Putamen (tissue), 1 donor: Measurements from ENCODE around the gene PSEN1.

Source experiments
- DNase-seq: peaks from one replicate; pipeline ENCODE4 v3.0.0-alpha.2; 2016; ENCODE audit warnings: low spot score

Gene PSEN1

GRCh38 chr14:73136387-73137225 is at the start of gene PSEN1:
TSS of gene PSEN1 (plus strand) at chr14:73136507. CDS start at chr14:73148020, 11,513 bp downstream.
- DNase-seq = peak; percentile 95

GRCh38 chr14:73091044-73091443 is 45.3 kb upstream of the PSEN1 start:
- DNase-seq = no peak

GRCh38 chr14:73097421-73097820 is 38.9 kb upstream of the PSEN1 start:
- peak; percentile 34 for DNase-seq

GRCh38 chr14:73100334-73100733 is 36.0 kb upstream of the PSEN1 start:
- no peak for DNase-seq

- no peak for DNase-seq
These were observed 33.4 kb upstream of the PSEN1 start for GRCh38 chr14:73102806-73103497.

GRCh38 chr14:73105050-73105449 is 31.3 kb upstream of the PSEN1 start:
- no peak for DNase-seq

- no peak for DNase-seq
These were observed 30.6 kb upstream of the PSEN1 start for GRCh38 chr14:73105727-73106126.

GRCh38 chr14:73116079-73116665 is 20.1 kb upstream of the PSEN1 start:
- DNase-seq = no peak

- no peak for DNase-seq
These were observed 12.0 kb upstream of the PSEN1 start for GRCh38 chr14:73124180-73124894.

- no peak for DNase-seq
These were observed 11.1 kb upstream of the PSEN1 start for GRCh38 chr14:73125169-73125588.

GRCh38 chr14:73125746-73126145 is 10.6 kb upstream of the PSEN1 start:
- no peak for DNase-seq

- no peak for DNase-seq
These were observed 2.5 kb upstream of the PSEN1 start for GRCh38 chr14:73133795-73134194.

- DNase-seq = no peak
These were observed 271 bp upstream of the PSEN1 start for GRCh38 chr14:73136085-73136386.

- DNase-seq = no peak
These were observed 4.6 kb downstream of the PSEN1 start for GRCh38 chr14:73140811-73141323.

GRCh38 chr14:73142216-73142615 is 5.9 kb downstream of the PSEN1 start:
- DNase-seq = no peak

GRCh38 chr14:73143003-73143402 is 6.7 kb downstream of the PSEN1 start:
- peak; percentile 92 for DNase-seq

GRCh38 chr14:73143617-73144016 is 7.3 kb downstream of the PSEN1 start:
- no peak for DNase-seq

- DNase-seq = no peak
These were observed 9.1 kb downstream of the PSEN1 start for GRCh38 chr14:73145371-73145770.

GRCh38 chr14:73146111-73146510 is 9.8 kb downstream of the PSEN1 start:
- DNase-seq = no peak

GRCh38 chr14:73149753-73150152 is 13.4 kb downstream of the PSEN1 start:
- no peak for DNase-seq

- no peak for DNase-seq
These were observed 17.0 kb downstream of the PSEN1 start for GRCh38 chr14:73153272-73153671.

GRCh38 chr14:73162251-73162650 is 25.9 kb downstream of the PSEN1 start:
- peak; percentile 69 for DNase-seq
